B cell (primary cell): ENCODE measurements around the gene TMEM45B. TPM values are rescaled to one million over a fixed set of nuclear protein-coding genes. Genes with fewer than 3 reads are reported as not detected.

Source experiments
- ATAC-seq: fragments of 200-7000 bp; cut with Tn5 transposase; one replicate; pipeline ENCODE4 v1.10.0; 2021; ENCODE audit warnings: low read depth, mild to moderate bottlenecking, moderate number of reproducible peaks, moderate library complexity
- CTCF ChIA-PET: fragments of 350-600 bp; sonication (Branson Sonifier 250); formaldehyde crosslinking; loops from one replicate; lab custom pipeline; 2021; ENCODE audit warnings: antibody characterized with exemption, inconsistent platforms; lab: Charles Lee
- POLR2A ChIA-PET: fragments of 350-600 bp; sonication (Branson Sonifier 250); formaldehyde crosslinking; loops from one replicate; lab custom pipeline; 2021; ENCODE audit warnings: antibody characterized with exemption; lab: Charles Lee
- DNase-seq: peaks from one replicate; pipeline ENCODE4 v3.0.0; 2013
- H2AFZ ChIP-seq: 2 replicates; pipeline ENCODE4 v1.6.1; 2012; ENCODE audit warnings: mild to moderate bottlenecking, low read depth, low read length; ENCODE audit not compliant: insufficient read depth, poor library complexity, severe bottlenecking
- H3K27ac ChIP-seq, 2 donors: 1 replicate in 1 of 2; 2 replicates in 1 of 2; pipeline ENCODE4 v1.5.1; 2012 to 2013; ENCODE audit warnings: low read length in 2 of 2, mild to moderate bottlenecking in 2 of 2, moderate library complexity in 1 of 2
- H3K27me3 ChIP-seq, 4 experiments: fragments of 200-600 bp in 1 of 4; sonication (generic) in 1 of 4; replicated peaks in 1 of 4; 1 replicate in 2 of 4; 2 replicates in 2 of 4; pipeline versions ENCODE4 v1.6.1 to v1.7.0; 2013 to 2016; ENCODE audit warnings: low read length in 3 of 4, mild to moderate bottlenecking in 2 of 4, mixed read lengths in 1 of 4, moderate library complexity in 1 of 4; ENCODE audit not compliant: insufficient read depth in 4 of 4, control insufficient read depth in 3 of 4; ENCODE audit errors: control extremely low read depth in 1 of 4
- H3K36me3 ChIP-seq, 2 experiments: replicated peaks in 1 of 2; 1 replicate in 1 of 2; 2 replicates in 1 of 2; pipeline versions ENCODE4 v1.6.1 to v1.7.1; 2013; ENCODE audit warnings: low read length in 1 of 2; ENCODE audit not compliant: insufficient read depth in 2 of 2, control insufficient read depth in 1 of 2; ENCODE audit errors: control extremely low read depth in 1 of 2, extremely low read depth in 1 of 2
- H3K4me1 ChIP-seq, 2 donors: fragments of 200-600 bp in 1 of 2; sonication (generic) in 1 of 2; 1 replicate in 1 of 2; 2 replicates in 1 of 2; pipeline versions ENCODE4 v1.5.1 to v1.6.1; 2013 to 2017; ENCODE audit warnings: low read length in 2 of 2; ENCODE audit not compliant: control insufficient read depth in 2 of 2, insufficient read depth in 2 of 2
- H3K4me2 ChIP-seq: replicated peaks from 2 replicates; pipeline ENCODE3; 2012; ENCODE audit warnings: mild to moderate bottlenecking, low read depth, low read length; ENCODE audit not compliant: poor library complexity, severe bottlenecking
- H3K4me3 ChIP-seq, 5 experiments: fragments of 200-600 bp in 1 of 5; sonication (generic) in 1 of 5; 1 replicate in 3 of 5; 2 replicates in 2 of 5; pipeline versions ENCODE4 v1.5.1 to v1.7.0; 2011 to 2016; ENCODE audit warnings: low read length in 4 of 5, mild to moderate bottlenecking in 4 of 5, low read depth in 2 of 5, control low read depth in 1 of 5, moderate library complexity in 1 of 5; ENCODE audit not compliant: insufficient read depth in 1 of 5; ENCODE audit errors: control extremely low read depth in 1 of 5, extremely low read depth in 1 of 5
- H3K79me2 ChIP-seq: fragments of 200-600 bp; sonication (generic); one replicate; pipeline ENCODE4 v1.6.0; 2016; ENCODE audit warnings: low read length; ENCODE audit not compliant: control insufficient read depth, insufficient read depth
- H3K9ac ChIP-seq: fragments of 200-600 bp; sonication (generic); 2 replicates; pipeline ENCODE4 v1.6.1; 2017; ENCODE audit warnings: mild to moderate bottlenecking, low read length, moderate library complexity
- H3K9me3 ChIP-seq, 3 donors: one replicate each; pipeline versions ENCODE4 v1.6.1 to v1.7.1; 2013; ENCODE audit warnings: low read length in 2 of 3; ENCODE audit not compliant: control insufficient read depth in 2 of 3, insufficient read depth in 1 of 3; ENCODE audit errors: control extremely low read depth in 1 of 3
- H4K20me1 ChIP-seq: 2 replicates; pipeline ENCODE4 v1.6.0; 2012; ENCODE audit warnings: mild to moderate bottlenecking, low read length; ENCODE audit not compliant: insufficient read depth, control insufficient read depth, poor library complexity, severe bottlenecking
- H3K27ac Mint-ChIP-seq: one replicate; pipeline ENCODE4 v1.8.0; 2021; ENCODE audit warnings: mixed read lengths
- H3K27me3 Mint-ChIP-seq: one replicate; pipeline ENCODE4 v1.8.0; 2021; ENCODE audit warnings: mixed read lengths
- H3K4me1 Mint-ChIP-seq: one replicate; pipeline ENCODE4 v1.8.0; 2021; ENCODE audit warnings: mixed read lengths
- H3K4me3 Mint-ChIP-seq: one replicate; pipeline ENCODE4 v1.8.0; 2021; ENCODE audit warnings: mixed read lengths
- H3K9me3 Mint-ChIP-seq: one replicate; pipeline ENCODE4 v1.8.0; 2022; ENCODE audit warnings: mixed read lengths; ENCODE audit not compliant: insufficient read depth
- CTCF ChIP-seq: fragments of 200-600 bp; IDR thresholded peaks from one replicate; pipeline ENCODE4 v1.8.0; 2022; ENCODE audit warnings: antibody characterized with exemption, mild to moderate bottlenecking
- EZH2 ChIP-seq: IDR thresholded peaks from 2 replicates; pipeline ENCODE4 v1.6.1; 2012; ENCODE audit warnings: borderline replicate concordance, low read depth, mild to moderate bottlenecking, moderate library complexity, low read length; ENCODE audit not compliant: insufficient read depth, poor library complexity, severe bottlenecking
- WGBS: methylation state at CpG from one replicate; pipeline ENCODE4 v1.1.5; 2013; ENCODE audit warnings: missing lambda C conversion rate; ENCODE audit not compliant: insufficient coverage; 5-methylcytosine and 5-hydroxymethylcytosine counted together
- intact Hi-C: fragments of 100-400 bp; cut with micrococcal nuclease; formaldehyde crosslinking; loops from one replicate; pipeline ENCODE4 v1.10.0; 2022
- polyA plus RNA-seq: library from polyadenylated mRNA; depleted of rRNA; stranded (reverse); fragments of >200 nt; gene quantifications from 2 replicates; pipeline ENCODE4 v1.2.3, GENCODE V29; 2012
- total RNA-seq, 2 donors: library from RNA; stranded (reverse); fragments of 120-200 nt in 1 of 2; gene quantifications; 1 replicate in 1 of 2; 2 replicates in 1 of 2; pipeline versions ENCODE4 v1.2.3 to v1.2.4, GENCODE V29; 2013 to 2022

The TMEM45B gene
- total and polyA plus RNA-seq, 2 donors (not counting 1 experiment from before 2014, with no cell fraction given), result not detected

GRCh38 chr11:129871914-129872313 is 56.3 kb downstream of the TMEM45B start:
- Histone ChIP-seq H3K4me1 (no peaks in the 10 kb centered on the region), H3K9me3 (no peaks in the 10 kb centered on the region), H2AFZ (no peak overlapping the region), H3K9ac (no peak overlapping the region), H3K27ac (no peak overlapping the region), H3K4me3 (no peak overlapping the region), H3K36me3 (peaks cover 3 to 87% of the 10 kb centered on the region in 2 experiments), H3K79me2 (no peaks in the 10 kb centered on the region), H4K20me1 (no peaks in the 10 kb centered on the region), H3K27me3 (no peaks in the 10 kb centered on the region), H3K4me2 (no peak overlapping the region)
- Mint-ChIP-seq H3K9me3 (no peaks in the 10 kb centered on the region), H3K4me3 (no peak overlapping the region), H3K4me1 (no peaks in the 10 kb centered on the region), H3K27me3 (no peaks in the 10 kb centered on the region), H3K27ac (no peak overlapping the region)
- intact Hi-C loops, result no loop called here
- TF ChIP-seq CTCF (no peak), EZH2 (no peak)
- DNase-seq (no peak), ATAC-seq (no peak)
- ChIA-PET POLR2A (no interaction called here), CTCF (interaction anchor here (0.9 kb wide), 1 partner anchor 260 kb away, joined by 3 read pairs; no protein-coding TSS in a partner anchor)
- WGBS, result 98% methylated on average over 3 of the region's 7 CpGs

- Histone ChIP-seq H3K27ac (no peak overlapping the region), H2AFZ (no peak overlapping the region), H3K79me2 (no peaks in the 10 kb centered on the region), H3K4me2 (no peak overlapping the region), H3K36me3 (peaks cover 4 to 96% of the 10 kb centered on the region in 2 experiments), H4K20me1 (no peaks in the 10 kb centered on the region), H3K9ac (no peak overlapping the region), H3K4me3 (no peak overlapping the region), H3K4me1 (no peaks in the 10 kb centered on the region), H3K9me3 (no peaks in the 10 kb centered on the region), H3K27me3 (no peaks in the 10 kb centered on the region)
- Mint-ChIP-seq H3K27me3 (no peaks in the 10 kb centered on the region), H3K9me3 (no peaks in the 10 kb centered on the region), H3K4me1 (no peaks in the 10 kb centered on the region), H3K4me3 (no peak overlapping the region), H3K27ac (no peak overlapping the region)
- intact Hi-C loops, result no loop called here
- TF ChIP-seq CTCF, result no peak
- no peak for TF ChIP-seq EZH2
- WGBS, result 100% methylated on average over 3 of the region's 3 CpGs
- ChIA-PET POLR2A (no interaction called here), CTCF (no interaction called here)
- DNase-seq, result no peak
- no peak for ATAC-seq
Measured at GRCh38 chr11:129880311-129880710, 64.7 kb downstream of the TMEM45B start.
